ENCODE measurements around the gene RHOH.

Gene RHOH

GRCh38 chr4:40204507-40205258 is 7.9 kb downstream of the RHOH start:
- no peak for DNase-seq
- in situ Hi-C loops (cut with HindIII; ENCODE audit: low pct_ligation_motif_present, low sequenced_read_pairs): no loop called here
- Histone ChIP-seq H3K27me3 (replicated peaks) (no peaks in the 10 kb centered on the region), H3K36me3 (replicated peaks) (no peaks in the 10 kb centered on the region), H3K27ac (no peak overlapping the region), H3K4me3 (ENCODE audit: low read depth, low read length) (no peak overlapping the region)
- TF ChIP-seq, protein P1, sequence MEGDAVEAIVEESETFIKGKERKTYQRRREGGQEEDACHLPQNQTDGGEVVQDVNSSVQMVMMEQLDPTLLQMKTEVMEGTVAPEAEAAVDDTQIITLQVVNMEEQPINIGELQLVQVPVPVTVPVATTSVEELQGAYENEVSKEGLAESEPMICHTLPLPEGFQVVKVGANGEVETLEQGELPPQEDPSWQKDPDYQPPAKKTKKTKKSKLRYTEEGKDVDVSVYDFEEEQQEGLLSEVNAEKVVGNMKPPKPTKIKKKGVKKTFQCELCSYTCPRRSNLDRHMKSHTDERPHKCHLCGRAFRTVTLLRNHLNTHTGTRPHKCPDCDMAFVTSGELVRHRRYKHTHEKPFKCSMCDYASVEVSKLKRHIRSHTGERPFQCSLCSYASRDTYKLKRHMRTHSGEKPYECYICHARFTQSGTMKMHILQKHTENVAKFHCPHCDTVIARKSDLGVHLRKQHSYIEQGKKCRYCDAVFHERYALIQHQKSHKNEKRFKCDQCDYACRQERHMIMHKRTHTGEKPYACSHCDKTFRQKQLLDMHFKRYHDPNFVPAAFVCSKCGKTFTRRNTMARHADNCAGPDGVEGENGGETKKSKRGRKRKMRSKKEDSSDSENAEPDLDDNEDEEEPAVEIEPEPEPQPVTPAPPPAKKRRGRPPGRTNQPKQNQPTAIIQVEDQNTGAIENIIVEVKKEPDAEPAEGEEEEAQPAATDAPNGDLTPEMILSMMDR (IDR thresholded peaks at IDR 0.05; ENCODE audit: low read depth, low read length, missing control alignments): no peak

GRCh38 chr4:40205259-40206198 is 8.7 kb downstream of the RHOH start:
- no peak overlapping the region for H3K4me3 ChIP-seq (ENCODE audit: low read depth, low read length)
- in situ Hi-C loops (cut with HindIII; ENCODE audit: low pct_ligation_motif_present, low sequenced_read_pairs): no loop called here
- H3K27me3 ChIP-seq (replicated peaks): no peaks in the 10 kb centered on the region
- no peaks in the 10 kb centered on the region for H3K36me3 ChIP-seq (replicated peaks)
- DNase-seq: no peak
- no peak overlapping the region for H3K27ac ChIP-seq
- TF ChIP-seq, protein P1 (IDR thresholded peaks at IDR 0.05; ENCODE audit: low read depth, low read length, missing control alignments): no peak

- Histone ChIP-seq H3K27ac (no peak overlapping the region), H3K4me3 (ENCODE audit: low read depth, low read length) (no peak overlapping the region), H3K27me3 (replicated peaks) (no peaks in the 10 kb centered on the region), H3K36me3 (replicated peaks) (no peaks in the 10 kb centered on the region)
- in situ Hi-C loops (cut with HindIII; ENCODE audit: low pct_ligation_motif_present, low sequenced_read_pairs): no loop called here
- TF ChIP-seq, protein P1 (IDR thresholded peaks at IDR 0.05; ENCODE audit: low read depth, low read length, missing control alignments): no peak
- no peak for DNase-seq
These were observed 9.6 kb downstream of the RHOH start for GRCh38 chr4:40206426-40206825.

GRCh38 chr4:40209401-40209800 is 12.6 kb downstream of the RHOH start:
- DNase-seq: no peak
- H3K36me3 ChIP-seq (replicated peaks): no peaks in the 10 kb centered on the region
- TF ChIP-seq, protein P1 (IDR thresholded peaks at IDR 0.05; ENCODE audit: low read depth, low read length, missing control alignments): no peak
- in situ Hi-C loops (cut with HindIII; ENCODE audit: low pct_ligation_motif_present, low sequenced_read_pairs): no loop called here
- H3K4me3 ChIP-seq (ENCODE audit: low read depth, low read length): no peak overlapping the region
- no peak overlapping the region for H3K27ac ChIP-seq
- no peaks in the 10 kb centered on the region for H3K27me3 ChIP-seq (replicated peaks)

- H3K27me3 ChIP-seq (replicated peaks): no peaks in the 10 kb centered on the region
- no peak overlapping the region for H3K27ac ChIP-seq
- TF ChIP-seq, protein P1 (IDR thresholded peaks at IDR 0.05; ENCODE audit: low read depth, low read length, missing control alignments): no peak
- H3K36me3 ChIP-seq (replicated peaks): no peaks in the 10 kb centered on the region
- DNase-seq: no peak
- in situ Hi-C loops (cut with HindIII; ENCODE audit: low pct_ligation_motif_present, low sequenced_read_pairs): no loop called here
- no peak overlapping the region for H3K4me3 ChIP-seq (ENCODE audit: low read depth, low read length)
These were observed 13.9 kb downstream of the RHOH start for GRCh38 chr4:40210776-40211175.

Data from brain microvascular endothelial cell (primary cell).